Hepatic stellate cell (primary cell): Measurements from ENCODE around the gene TNNI3.
"Not testable (repeated sequence)": the region's sequence is repeated elsewhere in the genome, so short reads cannot be mapped to it uniquely, and the experiment has no call there.

Experiments
- DNase-seq: peaks from one replicate; pipeline ENCODE4 v3.0.0; 2011; ENCODE audit warnings: low spot score

TNNI3 gene

DNA sequence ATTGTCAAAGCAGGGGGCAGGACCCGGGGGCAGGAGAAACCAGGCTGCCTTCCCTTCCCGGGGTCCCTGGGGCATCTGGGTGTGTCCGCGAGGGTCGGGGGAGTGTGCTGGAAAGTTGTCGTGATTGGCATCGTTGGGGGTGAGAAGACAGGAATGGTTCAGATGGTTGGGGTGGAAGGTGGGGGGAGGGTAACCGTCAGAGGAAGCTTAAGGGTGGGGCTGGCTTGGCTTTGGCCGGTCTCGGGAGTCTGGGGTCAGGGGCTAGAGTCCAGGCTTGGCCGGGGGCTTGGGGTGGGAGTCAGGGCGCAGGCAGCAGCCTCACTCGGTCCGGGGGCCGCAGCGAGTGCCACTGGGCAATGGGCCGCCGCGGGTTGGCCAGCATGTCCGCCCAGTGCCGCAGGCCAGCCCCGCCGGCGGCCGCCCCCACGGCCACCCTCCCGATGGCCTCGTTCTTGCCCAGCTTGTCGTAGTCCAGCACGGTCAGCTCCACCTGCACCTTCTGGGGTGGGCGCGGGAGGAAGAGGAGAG is 15.7 kb upstream of the TNNI3 start:
- DNase-seq = no peak

DNA sequence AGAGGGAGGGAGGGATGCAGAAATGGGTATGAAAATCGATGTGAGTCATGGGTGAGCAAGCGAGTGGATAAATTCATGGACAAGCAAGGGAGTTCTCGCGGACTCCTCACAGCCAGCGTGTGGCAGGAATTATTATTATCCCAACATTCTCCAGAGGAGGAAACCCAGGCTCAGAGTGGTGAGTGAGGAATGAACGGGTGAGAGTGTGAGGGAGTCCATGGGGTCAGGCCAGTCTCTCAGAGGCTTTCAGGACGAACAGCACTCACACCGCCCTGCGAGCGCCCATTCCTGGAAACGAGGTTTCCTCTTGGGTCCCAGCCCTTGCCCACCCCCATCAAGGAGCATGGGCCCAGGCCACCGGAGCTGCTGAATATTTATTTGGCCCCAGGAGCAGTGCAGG is 15.2 kb upstream of the TNNI3 start:
- peak; percentile 94 for DNase-seq

GRCh38 chr19:55172318-55172717 is 14.8 kb upstream of the TNNI3 start:
- not testable (repeated sequence) for DNase-seq

GRCh38 chr19:55171440-55171839 is 13.9 kb upstream of the TNNI3 start:
- DNase-seq = no peak

- no peak for DNase-seq
Measured at GRCh38 chr19:55169136-55169535, 11.6 kb upstream of the TNNI3 start.

DNA sequence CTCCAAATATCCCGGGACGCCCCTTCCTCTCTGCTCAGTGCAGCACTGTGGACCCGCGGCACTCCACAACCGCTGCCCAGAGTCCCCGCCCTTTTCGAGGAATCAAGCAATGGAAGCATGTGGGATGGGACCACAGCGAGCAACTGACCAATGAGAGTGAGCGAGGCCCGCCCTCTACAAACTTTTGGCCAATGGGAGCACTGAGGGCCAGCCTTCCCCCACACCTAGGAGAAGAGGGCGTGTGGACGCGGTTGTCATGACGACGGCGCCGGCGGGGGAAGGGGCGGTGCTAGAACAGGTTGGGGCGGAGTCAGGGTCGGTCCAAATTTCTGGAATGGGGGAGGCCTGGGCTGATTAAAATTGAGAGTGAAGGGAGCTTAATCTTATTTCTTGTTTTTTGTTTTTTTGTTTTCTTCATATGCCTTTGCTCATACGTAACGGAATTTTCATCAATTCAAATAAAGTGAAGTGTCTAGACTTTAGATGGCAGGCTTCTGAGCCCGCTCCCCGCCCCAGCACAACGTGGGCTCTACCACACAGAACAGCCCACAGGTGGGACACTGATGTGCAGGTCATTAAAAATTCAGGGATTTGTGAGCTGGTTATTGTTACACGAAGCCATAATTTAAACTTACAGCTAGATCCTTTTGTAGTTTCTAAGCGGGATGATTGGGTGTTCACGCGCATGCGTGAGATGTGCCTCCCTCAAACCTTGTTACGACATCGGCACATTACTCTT is 9.2 kb upstream of the TNNI3 start, which contains the start of gene DNAAF3:
Gene DNAAF3 (minus strand): TSS at position 84 of the 739 bp plus-strand sequence. CDS start 200 bp downstream, outside the sequence.
- peak; percentile 100 for DNase-seq

DNA sequence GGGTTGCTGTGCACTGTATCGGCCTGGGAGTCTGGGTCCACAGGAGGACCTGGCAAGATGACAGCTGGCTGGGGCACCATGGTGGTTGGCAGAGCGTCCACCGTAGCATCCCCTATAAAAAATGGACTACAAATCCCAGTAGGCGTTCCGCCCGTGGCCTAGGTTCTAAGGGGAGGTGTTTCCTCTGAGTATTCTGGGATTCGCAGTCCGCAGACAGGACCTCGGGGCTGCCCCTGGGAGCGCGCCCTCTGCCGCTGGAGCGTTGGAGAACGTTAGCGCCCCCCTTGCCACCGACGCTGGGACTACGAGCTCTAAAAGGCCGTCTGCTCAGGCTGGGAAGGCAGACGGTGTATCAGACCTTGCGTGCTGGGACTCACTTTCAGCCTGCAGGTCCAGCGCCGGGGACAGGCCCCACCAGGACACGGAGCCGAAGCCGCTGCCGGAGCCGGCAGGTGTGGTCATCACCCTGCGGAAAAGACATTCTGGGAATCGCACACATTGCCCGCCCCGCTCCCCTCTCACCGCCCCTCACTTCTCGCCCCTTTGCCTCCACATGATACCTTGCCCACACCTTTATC is 8.5 kb upstream of the TNNI3 start:
- peak; percentile 84 for DNase-seq

DNA sequence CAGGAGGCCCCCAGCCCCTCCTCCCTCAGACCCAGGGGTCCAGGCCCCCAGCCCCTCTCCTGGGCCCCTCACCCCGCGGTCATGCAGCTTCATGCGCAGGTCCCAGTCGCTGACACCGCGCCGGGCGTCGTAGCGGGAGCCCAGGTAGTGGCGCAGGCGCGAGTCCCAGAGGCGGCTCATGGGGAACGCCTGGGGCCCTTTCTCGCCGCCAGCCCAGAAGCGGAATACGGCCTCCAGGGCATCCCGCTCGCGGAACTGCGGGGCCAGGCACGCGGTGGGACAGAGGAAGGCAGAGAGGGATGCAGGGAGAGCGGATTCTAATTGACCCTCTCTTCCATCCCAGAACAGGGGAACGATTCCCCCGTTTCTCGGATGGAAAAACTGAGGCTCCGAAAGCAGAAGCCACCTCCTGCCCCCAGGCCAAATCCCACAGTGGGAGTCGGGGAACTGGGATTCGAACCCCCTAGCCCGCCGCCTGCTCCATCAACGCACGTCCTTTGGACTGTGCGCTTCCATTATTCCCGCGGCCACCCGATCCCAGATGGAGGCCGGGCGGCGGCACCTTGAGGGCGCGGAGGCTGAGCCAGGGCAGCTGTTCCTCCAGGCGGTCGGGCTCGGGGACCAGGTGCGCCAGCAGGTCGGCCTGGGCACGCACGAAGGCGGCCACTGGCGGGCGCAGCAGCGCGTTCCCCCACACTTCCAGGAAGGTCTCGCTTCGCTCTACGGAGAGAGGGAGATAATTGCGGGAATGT is 4.2 kb upstream of the TNNI3 start:
- no peak for DNase-seq

DNA sequence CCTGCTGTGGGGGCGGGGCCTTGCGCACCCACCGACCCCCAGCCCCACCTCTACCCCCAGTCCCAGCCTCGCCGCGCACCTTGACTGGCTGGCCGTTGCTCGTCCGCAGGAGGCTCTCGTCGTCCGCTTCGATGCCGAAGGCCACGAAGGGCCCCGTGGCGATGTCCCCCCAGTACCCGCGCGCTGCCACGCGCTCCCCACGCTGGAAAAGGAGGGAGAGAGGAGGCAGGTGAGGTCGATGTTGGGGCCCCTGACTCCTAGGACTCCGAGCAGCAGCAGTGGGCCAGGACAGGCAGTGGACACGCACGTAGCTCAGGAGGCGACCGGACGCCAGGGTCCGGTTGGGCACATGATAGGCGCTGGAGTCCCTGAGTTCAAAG is 3.4 kb upstream of the TNNI3 start:
- no peak for DNase-seq

DNA sequence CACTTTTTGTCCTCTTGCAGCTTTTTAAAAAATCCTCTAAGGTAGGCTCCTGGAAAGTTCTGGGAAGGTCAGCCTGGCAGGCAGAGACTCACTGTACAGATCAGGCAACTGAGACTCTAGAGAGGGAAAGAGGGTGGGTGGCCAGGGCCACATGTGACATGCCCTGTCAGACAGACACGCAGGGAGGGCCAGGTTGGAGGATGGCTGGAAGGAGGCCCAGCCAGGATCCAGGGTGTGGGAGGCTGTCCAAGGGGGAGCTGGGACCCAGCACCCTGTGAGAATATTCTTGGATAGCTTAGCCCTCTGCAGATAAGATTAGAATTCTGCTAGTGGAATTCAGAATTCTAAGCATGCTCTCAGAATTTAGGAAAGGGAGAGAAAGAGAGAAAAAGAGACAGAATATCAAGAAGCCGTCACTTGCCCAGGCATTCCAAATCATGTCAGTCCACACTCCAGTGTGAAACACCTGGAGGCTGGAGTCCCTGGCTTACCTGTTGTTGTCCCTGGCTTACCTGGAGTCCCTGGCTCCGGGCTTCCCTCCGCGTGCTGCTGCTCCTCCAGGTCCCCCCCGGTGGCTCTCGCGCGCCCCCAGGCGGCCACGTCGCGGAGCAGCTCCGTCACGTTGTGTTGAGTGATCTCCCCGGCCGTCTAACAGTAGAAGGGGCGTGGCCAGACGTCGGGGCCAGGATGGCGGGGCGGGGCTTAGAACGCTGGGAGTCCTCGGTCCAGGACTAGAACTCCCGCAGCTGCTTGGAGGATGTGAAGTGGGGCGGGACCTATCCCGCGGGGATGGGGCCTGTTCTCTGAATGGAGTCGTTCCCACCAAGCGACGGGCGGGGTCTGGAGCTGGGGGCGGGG is 2.8 kb upstream of the TNNI3 start:
- DNase-seq = peak; percentile 98

- peak; percentile 68 for DNase-seq
Measured at GRCh38 chr19:55158848-55159749, 1.6 kb upstream of the TNNI3 start.

GRCh38 chr19:55158423-55158822 is 891 bp upstream of the TNNI3 start:
- no peak for DNase-seq

- peak; percentile 55 for DNase-seq
Measured at GRCh38 chr19:55156202-55157063, 1.1 kb downstream of the TNNI3 start.

GRCh38 chr19:55155784-55156183 is 1.7 kb downstream of the TNNI3 start:
- DNase-seq = not testable (repeated sequence)

GRCh38 chr19:55153652-55154264 is 3.8 kb downstream of the TNNI3 start:
- no peak for DNase-seq

DNA sequence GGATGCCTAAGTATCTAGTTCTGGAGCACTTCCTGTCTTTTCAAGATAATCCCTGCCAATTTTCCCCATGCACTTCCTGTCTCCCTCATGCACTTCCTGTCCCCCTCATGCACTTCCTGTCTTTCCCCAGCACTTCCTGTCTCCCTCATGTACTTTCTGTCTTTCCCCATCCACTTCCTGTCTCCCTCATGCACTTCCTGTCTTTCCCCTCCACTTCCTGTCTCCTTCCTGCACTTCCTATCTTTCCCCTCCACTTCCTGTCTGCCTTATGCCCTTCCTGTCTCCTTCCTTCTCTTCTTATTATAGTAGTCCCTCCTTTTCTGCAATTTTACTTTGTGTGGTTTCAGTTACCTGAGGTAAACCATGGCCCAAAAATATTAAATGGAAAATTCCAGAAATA is 5.5 kb downstream of the TNNI3 start:
- no peak for DNase-seq

- peak; percentile 45 for DNase-seq
Measured at GRCh38 chr19:55149078-55150003, 8.2 kb downstream of the TNNI3 start, which contains the start of gene TNNT1. Gene TNNT1, minus strand, starts transcription at chr19:55149206. Its CDS starts 2,049 bp downstream, at chr19:55147157.
